GM23248 (cell line): ENCODE results near the gene SAMMSON. TPM values are rescaled to one million over a fixed set of nuclear protein-coding genes. Genes with fewer than 3 reads are reported as not detected.

Experiments used
- DNase-seq: peaks from one replicate; pipeline ENCODE4 v3.0.0-alpha.2; 2015
- H2AFZ ChIP-seq: fragments of 200-600 bp; sonication (generic); 2 replicates; pipeline ENCODE4 v1.6.1; 2016; ENCODE audit warnings: antibody characterized with exemption
- H3F3A ChIP-seq: fragments of 200-600 bp; sonication (generic); 2 replicates; pipeline ENCODE4 v1.6.1; 2016; ENCODE audit warnings: mild to moderate bottlenecking, antibody characterized with exemption, mixed run types; ENCODE audit not compliant: insufficient read depth
- H3K27ac ChIP-seq: fragments of 200-600 bp; sonication (generic); 2 replicates; pipeline ENCODE4 v1.5.1; 2016; ENCODE audit warnings: mild to moderate bottlenecking
- H3K27me3 ChIP-seq: fragments of 200-600 bp; sonication (generic); replicated peaks from 2 replicates; pipeline ENCODE4 v1.6.1; 2016; ENCODE audit warnings: mild to moderate bottlenecking; ENCODE audit not compliant: insufficient read depth
- H3K36me3 ChIP-seq: fragments of 200-600 bp; sonication (generic); 2 replicates; pipeline ENCODE4 v1.6.1; 2016; ENCODE audit warnings: low read depth, mild to moderate bottlenecking
- H3K4me1 ChIP-seq: fragments of 200-600 bp; sonication (generic); 2 replicates; pipeline ENCODE4 v1.6.1; 2016; ENCODE audit warnings: mild to moderate bottlenecking; ENCODE audit not compliant: insufficient read depth
- H3K4me2 ChIP-seq: fragments of 200-600 bp; sonication (generic); one replicate; pipeline ENCODE4 v1.6.1; 2016; ENCODE audit warnings: mild to moderate bottlenecking; ENCODE audit not compliant: unreplicated experiment
- H3K4me3 ChIP-seq: fragments of 200-600 bp; sonication (generic); 2 replicates; pipeline ENCODE4 v1.5.1; 2016; ENCODE audit warnings: mild to moderate bottlenecking
- H3K79me2 ChIP-seq: fragments of 200-600 bp; sonication (generic); 2 replicates; pipeline ENCODE4 v1.6.1; 2016; ENCODE audit warnings: mild to moderate bottlenecking; ENCODE audit not compliant: insufficient read depth
- H3K9ac ChIP-seq: fragments of 200-600 bp; sonication (generic); 2 replicates; pipeline ENCODE4 v1.6.1; 2016; ENCODE audit warnings: mild to moderate bottlenecking
- H3K9me2 ChIP-seq: fragments of 200-600 bp; sonication (generic); 2 replicates; pipeline ENCODE4 v1.6.1; 2016; ENCODE audit warnings: mixed run types, mild to moderate bottlenecking, moderate library complexity; ENCODE audit not compliant: insufficient read depth
- H3K9me3 ChIP-seq: fragments of 200-600 bp; sonication (generic); one replicate; pipeline ENCODE4 v1.6.1; 2017; ENCODE audit warnings: low read depth
- H4K20me1 ChIP-seq: fragments of 200-600 bp; sonication (generic); 2 replicates; pipeline ENCODE4 v1.6.0; 2016; ENCODE audit not compliant: insufficient read depth
- EZH2 ChIP-seq: fragments of 200-600 bp; sonication (generic); IDR thresholded peaks from 2 replicates; pipeline ENCODE4 v1.6.1; 2018; ENCODE audit warnings: antibody characterized with exemption, mild to moderate bottlenecking; ENCODE audit not compliant: insufficient read depth, poor library complexity, severe bottlenecking
- EZH2phosphoT487 ChIP-seq: fragments of 200-600 bp; sonication (generic); IDR thresholded peaks from 2 replicates; pipeline ENCODE4 v1.6.1; 2018; ENCODE audit warnings: antibody characterized with exemption, moderate library complexity, mild to moderate bottlenecking, low read depth; ENCODE audit not compliant: insufficient read depth
- WGBS, 2 experiments: methylation state at CpG; one replicate each; pipeline ENCODE4 v1.1.6; 2015 to 2017; ENCODE audit warnings: low lambda C conversion rate in 2 of 2, low coverage in 1 of 2; ENCODE audit errors: missing lambda C conversion rate in 2 of 2; 5-methylcytosine and 5-hydroxymethylcytosine counted together
- in situ Hi-C: fragments of 300-500 bp; cut with MboI; formaldehyde crosslinking; loops from 2 replicates; pipeline ENCODE4 v1.15.0; 2020
- polyA plus RNA-seq: library from polyadenylated mRNA; unstranded; fragments of >200 nt; fragmentation: Nextera tagmentation; extraction: Ambion mirVana; gene quantifications from 2 replicates; pipeline ENCODE4 v1.2.1, GENCODE V29; 2016
- total RNA-seq: library from RNA; depleted of rRNA; stranded (reverse); fragments of >200 nt; shearing (Covaris generic); gene quantifications from 2 replicates; pipeline ENCODE4 v1.2.3, GENCODE V29; 2014

SAMMSON gene
- total and polyA plus RNA-seq, 2 experiments from 2014 or later = not detected

DNA sequence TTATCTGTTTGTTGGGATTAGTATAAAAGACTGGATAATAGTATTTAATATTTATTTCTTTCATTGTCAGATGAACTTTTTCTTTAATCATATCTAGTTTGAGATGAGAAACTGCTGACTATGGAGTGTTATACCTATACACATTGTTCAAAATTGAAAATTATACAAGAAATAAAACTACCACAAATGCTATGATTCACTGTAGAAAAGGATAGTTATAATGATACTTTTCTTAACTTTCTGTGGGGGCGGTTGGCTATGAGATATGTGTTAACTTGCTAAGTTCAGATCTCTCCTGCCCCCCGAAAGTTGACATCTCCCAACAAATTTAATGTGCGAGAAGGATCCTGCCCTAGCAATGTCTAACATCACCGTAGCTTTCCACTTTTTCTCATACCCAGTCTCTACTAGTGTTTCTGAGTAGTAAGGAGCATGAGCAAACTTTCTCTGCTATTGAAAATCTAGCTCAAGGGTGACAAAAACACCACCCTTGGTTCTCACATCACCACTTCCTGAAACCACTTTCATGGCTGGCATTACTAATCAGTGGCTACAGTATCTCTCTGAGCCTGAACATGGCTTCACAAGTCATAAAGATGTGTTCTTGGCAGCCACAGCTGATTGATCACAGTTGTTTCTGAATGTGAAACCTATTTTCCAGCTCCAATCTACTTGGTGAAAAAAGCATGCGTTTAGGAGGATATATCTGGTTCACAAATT lies 15.8 kb upstream of the SAMMSON start:
- no peaks in the 10 kb centered on the region for H3K79me2 ChIP-seq
- H3K4me1 ChIP-seq = no peaks in the 10 kb centered on the region
- no peak overlapping the region for H3K27ac ChIP-seq
- no peaks in the 10 kb centered on the region for H3K36me3 ChIP-seq
- H3K9me3 ChIP-seq = no peaks in the 10 kb centered on the region
- H3K27me3 ChIP-seq = no peaks in the 10 kb centered on the region; the same call in 1 of the 2 replicates
- H3K9me2 ChIP-seq = no peaks in the 10 kb centered on the region
- no peaks in the 10 kb centered on the region for H3F3A ChIP-seq
- H4K20me1 ChIP-seq = no peaks in the 10 kb centered on the region
- TF ChIP-seq EZH2phosphoT487 (no peak), EZH2 (no peak)
- H2AFZ ChIP-seq = no peak overlapping the region
- no peak for DNase-seq
- no peak overlapping the region for H3K4me3 ChIP-seq
- in situ Hi-C loops = no loop called here
- no peak overlapping the region for H3K4me2 ChIP-seq
- 58 to 62% methylated on average over 5 of the region's 5 CpGs for WGBS, 2 experiments
- no peak overlapping the region for H3K9ac ChIP-seq

DNA sequence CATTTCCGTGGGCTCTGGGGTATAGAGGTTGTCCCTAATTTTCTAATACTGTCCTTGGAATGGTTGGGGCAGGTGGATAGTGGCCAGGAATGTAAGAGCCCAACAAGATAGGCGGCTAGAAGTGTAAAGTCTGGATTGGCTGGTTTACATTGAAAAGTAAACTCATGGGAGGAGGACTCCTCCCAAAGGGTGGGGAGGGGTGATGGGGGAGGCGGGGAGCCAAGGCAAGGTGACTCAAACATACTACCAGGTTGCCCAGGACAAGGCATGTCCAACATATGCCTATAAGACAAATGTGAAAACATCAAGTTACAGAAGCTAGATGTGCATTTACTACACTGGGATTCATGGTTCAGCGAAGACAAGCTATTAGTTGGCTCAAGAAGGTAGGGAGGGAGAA lies 14.3 kb upstream of the SAMMSON start:
- H3K27me3 ChIP-seq = no peaks in the 10 kb centered on the region; the same call in 1 of the 2 replicates
- H3K4me1 ChIP-seq = no peaks in the 10 kb centered on the region
- no peaks in the 10 kb centered on the region for H3F3A ChIP-seq
- no peak overlapping the region for H3K4me3 ChIP-seq
- H3K9me3 ChIP-seq = no peaks in the 10 kb centered on the region
- no peak overlapping the region for H3K4me2 ChIP-seq
- H3K9me2 ChIP-seq = no peaks in the 10 kb centered on the region
- no peaks in the 10 kb centered on the region for H3K79me2 ChIP-seq
- DNase-seq = no peak
- no peak overlapping the region for H3K27ac ChIP-seq
- WGBS, 2 experiments = 35 to 41% methylated on average over 3 to 4 of the region's 4 CpGs
- in situ Hi-C loops = no loop called here
- TF ChIP-seq EZH2 = no peak
- no peak for TF ChIP-seq EZH2phosphoT487
- H2AFZ ChIP-seq = no peak overlapping the region
- H3K9ac ChIP-seq = no peak overlapping the region
- H3K36me3 ChIP-seq = no peaks in the 10 kb centered on the region
- H4K20me1 ChIP-seq = no peaks in the 10 kb centered on the region

DNA sequence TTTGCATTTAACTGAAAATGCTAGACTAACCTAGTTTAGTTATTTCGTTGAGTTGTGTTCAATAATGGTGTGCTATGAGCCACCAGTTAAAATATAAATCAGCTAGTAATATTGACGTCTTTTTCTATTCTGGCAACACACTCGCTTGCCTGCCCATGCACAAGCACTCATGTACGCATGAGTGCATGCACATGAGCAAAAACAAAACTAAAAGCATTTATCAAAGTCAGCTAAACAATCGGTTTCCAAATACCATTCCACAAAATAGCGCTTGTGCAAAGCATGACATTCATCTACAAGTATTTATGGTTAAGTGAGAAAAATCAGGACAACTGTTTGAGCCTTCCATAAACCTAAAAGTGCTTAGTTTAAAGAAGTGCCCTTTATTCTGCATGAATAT lies 13.1 kb upstream of the SAMMSON start:
- no peaks in the 10 kb centered on the region for H3K9me2 ChIP-seq
- H3K4me3 ChIP-seq = no peak overlapping the region
- H3K36me3 ChIP-seq = no peaks in the 10 kb centered on the region
- H3K4me2 ChIP-seq = no peak overlapping the region
- no peaks in the 10 kb centered on the region for H3F3A ChIP-seq
- no peaks in the 10 kb centered on the region for H4K20me1 ChIP-seq
- DNase-seq = no peak
- no peak overlapping the region for H3K27ac ChIP-seq
- no peaks in the 10 kb centered on the region for H3K79me2 ChIP-seq
- H3K27me3 ChIP-seq = no peaks in the 10 kb centered on the region; the same call in 1 of the 2 replicates
- TF ChIP-seq EZH2 (no peak), EZH2phosphoT487 (no peak)
- H3K9me3 ChIP-seq = no peaks in the 10 kb centered on the region
- H3K9ac ChIP-seq = no peak overlapping the region
- no peak overlapping the region for H2AFZ ChIP-seq
- WGBS, 2 experiments = 41 to 44% methylated on average over 6 of the region's 6 CpGs
- H3K4me1 ChIP-seq = no peaks in the 10 kb centered on the region
- in situ Hi-C loops = no loop called here

DNA sequence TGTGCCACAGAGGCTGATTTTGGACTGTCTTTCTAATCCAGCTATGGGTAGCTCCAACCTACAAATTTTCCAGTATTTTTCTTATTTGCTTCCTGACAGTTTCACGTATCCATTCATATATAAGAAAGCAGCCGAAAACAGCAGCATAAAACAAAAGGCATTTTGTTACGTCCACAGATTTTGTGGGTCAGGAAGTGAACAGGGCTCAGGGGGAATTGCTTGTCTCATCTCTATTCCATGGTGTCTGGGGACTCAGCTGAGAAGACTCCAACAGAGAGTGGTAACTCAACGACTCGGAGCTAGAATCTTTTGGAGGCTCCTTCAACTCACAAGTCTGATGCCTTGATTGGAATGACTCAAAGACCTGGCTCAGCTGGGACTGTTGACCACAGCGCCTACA lies 11.7 kb upstream of the SAMMSON start:
- in situ Hi-C loops = no loop called here
- Histone ChIP-seq H2AFZ (no peak overlapping the region), H3K9me3 (no peaks in the 10 kb centered on the region), H3K9me2 (no peaks in the 10 kb centered on the region), H3K4me2 (no peak overlapping the region), H4K20me1 (no peaks in the 10 kb centered on the region), H3K27ac (no peak overlapping the region), H3K36me3 (no peaks in the 10 kb centered on the region), H3K4me1 (no peaks in the 10 kb centered on the region), H3K9ac (no peak overlapping the region), H3K27me3 (no peaks in the 10 kb centered on the region; the same call in 1 of the 2 replicates), H3K79me2 (no peaks in the 10 kb centered on the region), H3K4me3 (no peak overlapping the region), H3F3A (no peaks in the 10 kb centered on the region)
- 73 to 81% methylated on average over 6 of the region's 6 CpGs for WGBS, 2 experiments
- TF ChIP-seq EZH2phosphoT487 = no peak
- no peak for TF ChIP-seq EZH2
- no peak for DNase-seq
